Bone marrow (tissue), 2 donors: ENCODE measurements around the gene KLF2.

Source experiments
- DNase-seq, 2 donors: peaks; one replicate each; lab custom pipeline; 2025; lab: John Stamatoyannopoulos, UW

The KLF2 gene

DNA sequence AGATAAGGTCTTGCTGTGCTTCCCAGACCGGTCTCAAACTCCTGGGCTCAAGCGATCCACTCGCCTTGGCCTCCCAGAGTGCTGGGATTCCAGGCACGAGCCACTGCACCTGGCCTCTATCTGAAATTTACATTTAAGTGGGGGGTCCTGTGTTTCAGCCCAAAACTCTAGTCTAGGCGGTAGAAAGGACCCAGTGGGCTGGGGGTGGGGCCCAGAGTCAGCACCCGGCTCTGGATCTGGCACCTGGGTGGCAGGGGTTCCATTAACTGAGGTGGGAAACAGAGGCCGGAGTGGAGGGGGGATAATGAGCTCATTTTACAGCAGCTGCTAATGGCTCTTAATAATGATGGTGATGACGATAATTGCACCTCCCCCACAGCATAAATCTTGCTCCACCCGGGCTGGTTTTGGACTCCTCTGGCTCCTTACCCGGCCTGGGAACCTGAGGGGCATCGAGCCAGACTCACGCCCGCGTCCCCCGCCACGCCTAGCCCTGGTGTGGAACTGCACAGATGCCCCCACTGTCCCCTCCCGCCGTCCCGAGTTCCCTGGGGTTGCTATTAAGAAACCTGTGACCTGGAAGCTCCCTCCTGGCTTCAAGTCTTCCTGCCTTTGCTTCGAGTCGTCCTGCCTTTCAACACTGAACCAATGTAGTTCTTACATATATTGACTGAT lies 17.8 kb upstream of the KLF2 start:
- DNase-seq: no peak

DNA sequence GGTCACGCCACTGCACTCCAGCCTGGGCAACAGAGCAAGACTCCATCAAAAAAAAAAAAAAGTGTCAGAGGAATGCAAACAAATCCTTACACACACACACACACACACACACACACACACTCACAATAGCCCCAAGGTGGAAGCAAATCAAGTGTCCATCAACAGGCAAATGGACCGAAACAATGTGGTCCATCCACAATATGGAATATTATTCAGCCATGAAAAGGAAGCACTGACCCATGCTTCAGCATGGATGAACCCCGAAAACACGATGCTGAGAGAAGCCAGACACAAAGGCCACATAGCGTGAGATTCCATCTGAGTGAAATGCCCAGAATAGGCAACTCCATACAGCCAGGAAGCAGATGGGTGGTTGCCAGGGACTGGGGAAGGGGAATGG lies 16.5 kb upstream of the KLF2 start:
- DNase-seq: no peak

DNA sequence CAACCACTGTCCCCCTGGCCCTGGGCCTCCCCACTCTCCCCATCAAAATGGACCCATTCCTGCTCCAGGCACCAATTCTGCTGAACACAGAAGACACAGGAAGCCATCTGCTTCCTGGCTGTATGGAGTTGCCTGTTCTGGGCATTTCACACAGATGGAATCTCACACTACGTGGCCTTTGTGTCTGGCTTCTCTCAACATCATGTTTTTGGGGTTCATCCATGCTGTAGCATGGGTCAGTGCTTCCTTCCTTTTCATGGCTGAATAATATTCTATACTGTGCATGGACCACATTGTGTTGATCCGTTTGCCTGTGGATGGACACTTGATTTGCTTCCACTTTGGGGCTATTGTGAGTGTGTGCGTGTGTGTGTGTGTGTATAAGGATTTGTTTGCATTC lies 15.0 kb upstream of the KLF2 start:
- DNase-seq: no peak

DNA sequence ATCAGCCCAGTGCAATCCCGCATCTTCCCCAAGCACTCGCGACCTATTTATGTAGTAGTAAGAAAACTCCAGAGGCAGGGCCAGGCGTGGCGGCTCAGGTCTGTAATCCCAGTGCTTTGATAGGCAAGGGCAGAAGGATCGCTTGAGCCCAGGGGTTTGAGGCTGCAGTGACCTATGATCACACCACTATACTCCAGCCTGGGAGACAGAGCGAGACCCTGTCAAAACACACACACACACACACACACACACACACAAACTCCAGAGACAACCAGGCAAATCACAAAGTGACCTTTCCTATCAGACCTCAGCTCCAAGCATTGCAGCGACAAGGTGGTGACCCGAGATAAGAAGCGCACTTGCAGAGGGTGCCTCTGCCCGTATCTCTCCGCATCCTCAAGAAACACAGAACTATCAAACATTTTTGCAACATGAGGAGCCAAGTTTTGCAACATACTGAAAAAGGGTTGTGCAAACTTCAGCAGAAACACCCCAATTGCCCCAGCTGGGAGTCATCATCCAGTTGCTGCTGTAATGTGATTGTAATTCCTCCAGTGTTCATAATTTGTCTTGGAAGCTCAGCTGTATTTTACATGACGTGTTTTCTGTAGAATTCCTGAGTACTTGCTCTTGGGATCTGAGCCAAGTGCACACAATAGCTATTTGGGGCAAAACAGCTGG lies 8.7 kb upstream of the KLF2 start:
- DNase-seq: peak in 1 of 2 donors; percentile 48

DNA sequence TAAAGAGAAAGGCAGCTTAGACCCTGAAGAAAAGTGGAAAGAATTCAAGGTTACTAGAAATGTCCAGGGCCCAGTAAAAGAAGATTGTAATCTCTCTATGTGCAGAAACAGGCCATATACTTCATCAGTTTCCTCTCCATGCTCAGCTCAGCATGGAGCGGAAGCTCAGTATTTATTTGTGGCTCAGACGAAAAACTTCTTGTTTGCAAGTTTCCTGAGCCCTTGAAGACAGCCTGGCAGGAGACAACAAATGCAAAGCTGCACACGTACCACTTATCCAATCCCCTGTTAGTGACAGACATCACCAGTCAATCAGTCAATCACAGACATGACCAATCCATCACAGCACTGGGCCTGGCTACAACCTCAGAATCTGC lies 8.1 kb upstream of the KLF2 start:
- DNase-seq: no peak

DNA sequence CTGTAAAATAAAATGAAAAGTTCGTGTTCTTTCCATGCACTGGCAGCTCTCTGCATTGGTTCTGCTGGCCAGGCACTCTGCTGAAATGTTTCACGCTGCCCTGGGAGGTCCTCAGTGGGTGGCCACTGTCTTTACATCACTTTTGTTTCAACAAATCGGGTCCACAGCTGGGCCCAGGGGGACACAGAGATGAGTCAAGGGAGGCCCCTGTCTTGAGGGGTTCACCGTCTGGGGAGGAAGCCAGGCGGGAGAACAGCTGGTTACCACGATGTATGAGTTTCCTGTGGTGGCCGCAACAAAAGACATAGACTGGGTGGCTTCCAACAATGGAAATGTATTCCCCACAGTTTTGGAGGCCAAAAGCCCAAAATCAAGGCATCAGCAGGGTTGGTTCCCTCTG lies 5.1 kb upstream of the KLF2 start:
- peak in 1 of 2 donors; percentile 74 for DNase-seq

DNA sequence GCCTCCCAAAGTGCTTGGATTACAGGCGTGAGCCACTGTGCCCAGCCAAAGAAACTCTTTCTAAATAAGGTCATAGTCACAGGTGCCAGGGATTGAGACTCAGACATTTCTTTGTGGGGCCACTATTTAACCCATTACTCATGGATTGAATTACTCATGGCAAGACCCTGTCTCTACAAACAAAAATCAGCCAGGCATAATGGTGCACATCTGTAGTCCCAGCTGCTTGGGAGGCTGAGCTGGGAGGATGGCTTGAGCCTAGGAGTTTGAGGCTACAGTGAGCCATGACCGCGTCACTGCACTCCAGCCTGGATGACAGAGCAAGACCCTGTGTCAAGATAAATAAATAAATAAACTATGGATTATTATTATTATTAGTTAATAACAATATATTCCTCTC lies 3.6 kb upstream of the KLF2 start:
- DNase-seq: no peak

DNA sequence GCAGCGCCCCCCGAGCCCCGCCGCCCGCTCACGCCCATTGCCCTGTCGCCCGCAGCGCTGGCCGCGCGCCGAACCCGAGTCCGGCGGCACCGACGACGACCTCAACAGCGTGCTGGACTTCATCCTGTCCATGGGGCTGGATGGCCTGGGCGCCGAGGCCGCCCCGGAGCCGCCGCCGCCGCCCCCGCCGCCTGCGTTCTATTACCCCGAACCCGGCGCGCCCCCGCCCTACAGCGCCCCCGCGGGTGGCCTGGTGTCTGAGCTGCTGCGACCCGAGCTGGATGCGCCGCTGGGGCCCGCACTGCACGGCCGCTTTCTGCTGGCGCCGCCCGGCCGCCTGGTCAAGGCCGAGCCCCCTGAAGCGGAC lies 518 bp downstream of the KLF2 start:
- DNase-seq: peak in 1 of 2 donors; percentile 81

GRCh38 chr19:16325641-16326400 lies 1.2 kb downstream of the KLF2 start:
- DNase-seq: peak in 1 of 2 donors; percentile 40

DNA sequence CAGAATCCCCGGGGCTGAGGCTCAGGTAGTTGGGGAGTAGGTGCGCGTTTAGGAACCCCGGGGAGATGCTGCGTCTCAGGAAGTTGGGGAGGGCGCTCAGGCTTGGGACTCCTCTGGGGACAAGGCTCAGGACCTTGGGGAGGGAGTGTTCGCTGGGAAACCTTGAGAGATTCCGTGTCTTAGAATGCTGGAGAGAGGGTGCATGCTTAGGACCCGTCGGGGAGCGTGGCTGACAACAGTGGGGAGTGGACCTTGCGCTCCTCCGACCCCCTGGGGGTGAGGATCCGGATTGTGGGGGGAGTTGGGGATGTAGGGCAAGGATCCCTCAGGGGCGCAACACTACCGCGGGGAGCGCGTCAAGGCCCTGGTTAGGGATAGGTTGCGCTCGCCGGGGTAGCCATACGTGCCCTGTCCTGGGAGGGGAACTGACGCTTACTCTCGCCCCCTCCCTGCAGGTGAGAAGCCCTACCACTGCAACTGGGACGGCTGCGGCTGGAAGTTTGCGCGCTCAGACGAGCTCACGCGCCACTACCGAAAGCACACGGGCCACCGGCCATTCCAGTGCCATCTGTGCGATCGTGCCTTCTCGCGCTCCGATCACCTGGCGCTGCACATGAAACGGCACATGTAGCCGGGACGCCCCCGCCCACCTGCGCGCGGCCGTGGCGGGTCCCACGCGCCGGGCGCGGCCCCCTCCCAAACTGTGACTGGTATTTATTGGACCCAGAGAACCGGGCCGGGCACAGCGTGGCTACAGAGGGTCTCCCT lies 2.0 kb downstream of the KLF2 start:
- DNase-seq: peak in 1 of 2 donors; percentile 40

- no peak for DNase-seq
Measured at GRCh38 chr19:16327169-16327475, 2.5 kb downstream of the KLF2 start.

GRCh38 chr19:16327501-16327900 lies 2.9 kb downstream of the KLF2 start:
- DNase-seq: no peak

DNA sequence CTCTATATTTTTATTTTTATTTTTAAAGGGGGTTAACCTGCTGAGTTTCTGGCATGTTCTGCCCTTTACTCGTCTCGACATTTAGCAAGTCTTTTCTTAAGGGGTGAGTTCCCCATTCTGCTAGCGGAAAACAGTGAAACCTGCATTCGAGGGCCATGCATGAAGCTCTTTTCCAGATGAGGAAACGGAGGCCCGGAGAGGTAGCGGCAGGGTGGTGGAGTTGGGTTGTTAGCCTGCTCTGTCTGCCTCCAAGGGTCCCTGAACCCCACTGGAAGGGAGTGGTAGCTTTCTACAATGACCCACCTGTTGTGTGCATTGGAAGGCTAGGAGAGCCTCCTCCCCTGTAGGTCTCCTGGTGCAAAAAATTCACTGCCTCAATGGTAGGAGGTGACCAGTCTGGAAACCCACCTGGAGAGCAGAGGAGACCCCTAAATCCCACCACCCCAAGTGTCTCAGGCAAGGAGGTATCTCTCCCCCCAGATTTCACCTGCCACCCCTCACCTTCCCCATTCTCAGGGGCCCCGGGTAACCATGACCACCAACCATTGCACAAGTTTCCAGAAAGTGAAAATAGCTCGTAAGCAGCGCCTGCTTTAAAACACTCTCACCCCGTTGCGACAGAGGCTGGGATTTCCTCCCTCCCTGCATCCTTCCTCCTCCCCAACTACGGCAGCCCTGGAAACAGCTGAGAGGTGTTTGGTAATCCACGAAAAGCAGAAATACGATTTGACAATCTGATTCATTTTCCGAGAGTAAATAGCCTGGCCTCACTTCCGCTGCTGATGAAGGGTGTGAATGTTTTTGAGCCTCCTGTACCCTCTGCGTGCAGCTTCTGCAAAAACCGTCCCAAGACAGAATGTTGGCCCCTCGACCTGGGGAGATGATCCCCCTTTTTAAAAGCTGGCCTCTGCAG lies 3.5 kb downstream of the KLF2 start:
- DNase-seq: peak; percentile 72 to 97

GRCh38 chr19:16328824-16329482 lies 4.3 kb downstream of the KLF2 start:
- DNase-seq: peak in 1 of 2 donors; percentile 22

- peak; percentile 50 to 51 for DNase-seq
Measured at GRCh38 chr19:16330368-16330801, 5.8 kb downstream of the KLF2 start.

- DNase-seq: no peak
Measured at GRCh38 chr19:16330806-16331690, 6.4 kb downstream of the KLF2 start.

DNA sequence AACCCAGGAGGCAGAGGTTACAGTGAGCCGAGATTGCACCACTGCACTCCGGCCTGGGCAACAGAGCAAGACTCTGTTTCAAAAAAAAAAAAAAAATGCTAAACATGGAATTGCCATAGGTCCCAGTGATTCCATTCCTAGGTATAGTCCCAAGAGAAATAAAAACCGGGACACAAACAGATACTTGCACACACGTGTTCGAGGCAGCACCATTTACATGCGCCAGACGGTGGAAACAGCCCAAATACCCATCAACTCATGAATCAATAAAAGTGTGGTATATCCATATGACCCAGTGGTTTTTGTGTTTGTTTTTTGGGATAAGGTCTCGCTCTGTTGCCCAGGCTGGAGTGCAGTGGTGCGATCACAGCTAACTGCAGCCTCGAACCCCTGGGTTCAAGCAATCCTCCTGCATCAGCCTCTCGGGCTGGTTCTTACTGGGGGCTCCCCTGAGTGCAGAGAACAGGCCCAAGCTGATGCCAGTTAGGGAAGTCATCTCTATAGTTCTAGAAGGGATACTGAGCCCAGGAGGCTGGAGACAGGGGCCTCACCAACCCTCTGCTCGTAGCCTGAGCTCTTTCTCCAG lies 8.5 kb downstream of the KLF2 start:
- no peak for DNase-seq

- no peak for DNase-seq
Measured at GRCh38 chr19:16334411-16334810, 9.8 kb downstream of the KLF2 start.

GRCh38 chr19:16335226-16335625 lies 10.6 kb downstream of the KLF2 start:
- DNase-seq: no peak

DNA sequence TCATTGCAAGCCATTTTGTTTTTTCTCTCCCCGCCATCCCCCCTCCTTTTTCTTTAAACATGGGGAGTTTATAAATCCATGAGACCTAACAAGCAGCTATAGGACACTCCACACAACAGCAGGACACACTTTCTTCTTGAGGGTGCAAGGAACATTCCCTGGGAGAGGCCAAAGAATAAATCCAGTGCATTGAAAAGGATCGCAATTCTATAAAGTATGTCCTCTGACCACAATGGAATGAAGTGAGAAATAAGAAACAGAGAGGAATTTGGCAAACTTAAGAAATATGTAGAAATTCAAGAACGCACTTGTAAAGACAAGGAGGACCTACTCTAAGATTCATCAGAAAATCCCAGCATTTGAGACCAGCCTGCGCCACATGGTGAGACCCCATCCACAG lies 11.9 kb downstream of the KLF2 start:
- no peak for DNase-seq
